Neural cell (in vitro differentiated cells): Measurements from ENCODE around the gene RAB34. TPM values are rescaled to one million over a fixed set of nuclear protein-coding genes. Genes with fewer than 3 reads are reported as not detected.

Experiments used
- H2AFZ ChIP-seq: fragments of 200-600, 300-800 bp; sonication (generic), shearing (Covaris generic); 2 replicates; pipeline ENCODE4 v1.6.0; 2014; ENCODE audit warnings: low read depth, mild to moderate bottlenecking, antibody characterized with exemption, low read length, moderate library complexity
- H3F3A ChIP-seq: fragments of 200-600 bp; shearing (Covaris generic); 2 replicates; pipeline ENCODE4 v1.6.1; 2016; ENCODE audit warnings: mild to moderate bottlenecking, moderate library complexity, mixed read lengths, antibody characterized with exemption, low read length; ENCODE audit not compliant: insufficient read depth, poor library complexity, severe bottlenecking
- H3K27ac ChIP-seq: fragments of 200-600, 300-800 bp; sonication (generic), shearing (Covaris generic); 2 replicates; pipeline ENCODE4 v1.5.1; 2014; ENCODE audit warnings: mild to moderate bottlenecking, low read length, moderate library complexity
- H3K27me3 ChIP-seq: fragments of 300-800, 200-600 bp; sonication (generic), shearing (Covaris generic); 2 replicates; pipeline ENCODE4 v1.6.0; 2014; ENCODE audit warnings: mild to moderate bottlenecking, low read depth, low read length, moderate library complexity; ENCODE audit not compliant: insufficient read depth
- H3K36me3 ChIP-seq: fragments of 300-800, 200-600 bp; sonication (generic), shearing (Covaris generic); 2 replicates; pipeline ENCODE4 v1.5.1; 2014; ENCODE audit warnings: mild to moderate bottlenecking, antibody characterized with exemption, low read length, moderate library complexity; ENCODE audit not compliant: insufficient read depth
- H3K4me2 ChIP-seq: fragments of 300-800, 200-600 bp; sonication (generic), shearing (Covaris generic); 2 replicates; pipeline ENCODE4 v1.6.0; 2014; ENCODE audit warnings: mild to moderate bottlenecking, low read length
- H3K4me3 ChIP-seq: fragments of 300-800, 200-600 bp; sonication (generic), shearing (Covaris generic); 2 replicates; pipeline ENCODE4 v1.5.1; 2014; ENCODE audit warnings: mild to moderate bottlenecking, low read length, moderate library complexity
- H3K79me2 ChIP-seq: fragments of 200-600 bp; shearing (Covaris generic); replicated peaks from 2 replicates; pipeline ENCODE4 v1.6.0; 2014; ENCODE audit warnings: mild to moderate bottlenecking, low read length, moderate library complexity; ENCODE audit not compliant: insufficient read depth
- H3K9ac ChIP-seq: fragments of 300-800, 200-600 bp; sonication (generic), shearing (Covaris generic); 2 replicates; pipeline ENCODE4 v1.6.1; 2016; ENCODE audit warnings: mild to moderate bottlenecking, low read length, mixed read lengths
- H3K9me2 ChIP-seq: fragments of 200-600 bp; shearing (Covaris generic); 2 replicates; pipeline ENCODE4 v1.6.1; 2016; ENCODE audit warnings: mild to moderate bottlenecking, low read length, mixed read lengths; ENCODE audit not compliant: insufficient read depth
- H3K9me3 ChIP-seq: fragments of 200-600, 300-800 bp; sonication (generic), shearing (Covaris generic); 2 replicates; pipeline ENCODE4 v1.6.1; 2016; ENCODE audit warnings: mild to moderate bottlenecking, mixed run types, low read length, moderate library complexity, mixed read lengths
- H4K20me1 ChIP-seq: fragments of 200-600 bp; shearing (Covaris generic); 2 replicates; pipeline ENCODE4 v1.6.1; 2016; ENCODE audit warnings: mild to moderate bottlenecking, mixed run types; ENCODE audit not compliant: insufficient read depth
- EP300 ChIP-seq: fragments of 450-650 bp; conservative IDR thresholded peaks from 2 replicates; pipeline ENCODE4 v1.6.1; 2014; ENCODE audit warnings: antibody characterized with exemption, mild to moderate bottlenecking, moderate library complexity; ENCODE audit not compliant: poor library complexity, severe bottlenecking
- EZH2 ChIP-seq: fragments of 200-600, 300-800 bp; shearing (Covaris generic), sonication (generic); IDR thresholded peaks from 2 replicates; pipeline ENCODE4 v1.6.1; 2014; ENCODE audit warnings: antibody characterized with exemption, low read length, borderline replicate concordance, mild to moderate bottlenecking; ENCODE audit not compliant: insufficient read depth, poor library complexity, severe bottlenecking
- MXI1 ChIP-seq: fragments of 450-650 bp; conservative IDR thresholded peaks from 2 replicates; pipeline ENCODE4 v1.6.1; 2014; ENCODE audit warnings: antibody characterized with exemption, mild to moderate bottlenecking; ENCODE audit not compliant: poor library complexity, severe bottlenecking
- POLR2AphosphoS5 ChIP-seq: IDR thresholded peaks from 2 replicates; pipeline ENCODE4 v1.6.1; 2012
- RAD21 ChIP-seq: fragments of 450-650 bp; conservative IDR thresholded peaks from 2 replicates; pipeline ENCODE4 v1.6.1; 2014; ENCODE audit warnings: antibody characterized with exemption, mild to moderate bottlenecking, moderate library complexity
- REST ChIP-seq: IDR thresholded peaks from 2 replicates; pipeline ENCODE4 v1.6.1; 2012; ENCODE audit warnings: borderline replicate concordance
- TAF1 ChIP-seq: IDR thresholded peaks from 2 replicates; pipeline ENCODE4 v1.6.1; 2012; ENCODE audit warnings: low read depth
- polyA plus RNA-seq: library from polyadenylated mRNA; depleted of rRNA; stranded (reverse); fragments of >200 nt; gene quantifications from 2 replicates; pipeline ENCODE4 v1.2.3, GENCODE V29; 2014
- TF ChIP-seq, protein P1 (sequence below): fragments of 450-650 bp; IDR thresholded peaks from 2 replicates; pipeline ENCODE4 v1.5.1; 2014; ENCODE audit warnings: antibody characterized with exemption, mild to moderate bottlenecking, moderate library complexity; ENCODE audit not compliant: poor library complexity, severe bottlenecking

The RAB34 gene
- polyA plus RNA-seq, 1 donor from 2014 or later = 9.3 TPM

- Histone ChIP-seq H2AFZ (no peak overlapping the region), H3K36me3 (peaks cover 22% of the 10 kb centered on the region), H3K27me3 (no peaks in the 10 kb centered on the region), H3K9me2 (no peaks in the 10 kb centered on the region), H3K9me3 (no peaks in the 10 kb centered on the region), H4K20me1 (peaks cover 28% of the 10 kb centered on the region), H3F3A (peaks cover 4% of the 10 kb centered on the region), H3K4me2 (peak overlapping the region; percentile 92), H3K4me3 (peak overlapping the region; percentile 84), H3K27ac (peak overlapping the region; percentile 97), H3K79me2 (peaks cover 43% of the 10 kb centered on the region), H3K9ac (peak overlapping the region; percentile 99)
- TF ChIP-seq RAD21 = no peak
- no peak for TF ChIP-seq EZH2
- TF ChIP-seq, protein P1, sequence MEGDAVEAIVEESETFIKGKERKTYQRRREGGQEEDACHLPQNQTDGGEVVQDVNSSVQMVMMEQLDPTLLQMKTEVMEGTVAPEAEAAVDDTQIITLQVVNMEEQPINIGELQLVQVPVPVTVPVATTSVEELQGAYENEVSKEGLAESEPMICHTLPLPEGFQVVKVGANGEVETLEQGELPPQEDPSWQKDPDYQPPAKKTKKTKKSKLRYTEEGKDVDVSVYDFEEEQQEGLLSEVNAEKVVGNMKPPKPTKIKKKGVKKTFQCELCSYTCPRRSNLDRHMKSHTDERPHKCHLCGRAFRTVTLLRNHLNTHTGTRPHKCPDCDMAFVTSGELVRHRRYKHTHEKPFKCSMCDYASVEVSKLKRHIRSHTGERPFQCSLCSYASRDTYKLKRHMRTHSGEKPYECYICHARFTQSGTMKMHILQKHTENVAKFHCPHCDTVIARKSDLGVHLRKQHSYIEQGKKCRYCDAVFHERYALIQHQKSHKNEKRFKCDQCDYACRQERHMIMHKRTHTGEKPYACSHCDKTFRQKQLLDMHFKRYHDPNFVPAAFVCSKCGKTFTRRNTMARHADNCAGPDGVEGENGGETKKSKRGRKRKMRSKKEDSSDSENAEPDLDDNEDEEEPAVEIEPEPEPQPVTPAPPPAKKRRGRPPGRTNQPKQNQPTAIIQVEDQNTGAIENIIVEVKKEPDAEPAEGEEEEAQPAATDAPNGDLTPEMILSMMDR = no peak
- TF ChIP-seq MXI1 = no peak
- TF ChIP-seq TAF1 = no peak
- no peak for TF ChIP-seq EP300
Observed at GRCh38 chr17:28746611-28747050, 29.0 kb upstream of the RAB34 start.

GRCh38 chr17:28745786-28746411 lies 28.2 kb upstream of the RAB34 start:
- TF ChIP-seq MXI1 (peak; percentile 4), POLR2AphosphoS5 (no peak), REST (no peak)
- Histone ChIP-seq H2AFZ (no peak overlapping the region), H3K4me2 (peak overlapping the region; percentile 92), H3K79me2 (peaks cover 39% of the 10 kb centered on the region), H3K27ac (peak overlapping the region; percentile 97), H4K20me1 (peaks cover 26% of the 10 kb centered on the region), H3F3A (peaks cover 4% of the 10 kb centered on the region), H3K9me2 (no peaks in the 10 kb centered on the region), H3K4me3 (peak overlapping the region; percentile 84), H3K27me3 (no peaks in the 10 kb centered on the region), H3K36me3 (peaks cover 22% of the 10 kb centered on the region), H3K9me3 (no peaks in the 10 kb centered on the region), H3K9ac (peak overlapping the region; percentile 99)
